Measurements from ENCODE around the gene QKI. TPM values are rescaled to one million over a fixed set of nuclear protein-coding genes. Genes with fewer than 3 reads are reported as not detected.

Gene QKI
- total RNA-seq, 1 donor = 212 TPM

- Histone ChIP-seq H3K4me1 (ENCODE audit: insufficient read depth, low read length) (peaks cover 44% of the 10 kb centered on the region), H3K4me2 (ENCODE audit: insufficient read depth, low read length) (no peak overlapping the region), H4K20me1 (ENCODE audit: insufficient read depth, low read length) (peaks cover 60% of the 10 kb centered on the region), H3K4me3 (ENCODE audit: insufficient read depth, low read length) (no peak overlapping the region), H3K27me3 (ENCODE audit: insufficient read depth, low read length) (no peaks in the 10 kb centered on the region), H3K79me2 (ENCODE audit: insufficient read depth, low read length) (peaks cover 97% of the 10 kb centered on the region), H3K36me3 (ENCODE audit: insufficient read depth, low read length) (no peaks in the 10 kb centered on the region), H3K27ac (ENCODE audit: low read depth, low read length) (no peak overlapping the region), H2AFZ (ENCODE audit: low read length) (no peak overlapping the region), H3K9me3 (ENCODE audit: low read depth, low read length) (no peaks in the 10 kb centered on the region)
- DNase-seq (ENCODE audit: insufficient read length, low spot score, missing footprints) = no peak
- TF ChIP-seq CTCF (IDR thresholded peaks at IDR 0.05; ENCODE audit: extremely low read depth, low read depth, low read length) = no peak
Measured at GRCh38 chr6:163422550-163422949, 8.0 kb downstream of the QKI start.

- H3K4me1 ChIP-seq (ENCODE audit: insufficient read depth, low read length) = peaks cover 46% of the 10 kb centered on the region
- no peaks in the 10 kb centered on the region for H3K27me3 ChIP-seq (ENCODE audit: insufficient read depth, low read length)
- H3K4me3 ChIP-seq (ENCODE audit: insufficient read depth, low read length) = no peak overlapping the region
- H3K4me2 ChIP-seq (ENCODE audit: insufficient read depth, low read length) = peak overlapping the region; percentile 28
- H3K36me3 ChIP-seq (ENCODE audit: insufficient read depth, low read length) = no peaks in the 10 kb centered on the region
- H3K79me2 ChIP-seq (ENCODE audit: insufficient read depth, low read length) = peaks cover 98% of the 10 kb centered on the region
- DNase-seq (ENCODE audit: insufficient read length, low spot score, missing footprints) = no peak
- H2AFZ ChIP-seq (ENCODE audit: low read length) = no peak overlapping the region
- no peak for TF ChIP-seq CTCF (IDR thresholded peaks at IDR 0.05; ENCODE audit: extremely low read depth, low read depth, low read length)
- H3K9me3 ChIP-seq (ENCODE audit: low read depth, low read length) = no peaks in the 10 kb centered on the region
- peaks cover 64% of the 10 kb centered on the region for H4K20me1 ChIP-seq (ENCODE audit: insufficient read depth, low read length)
- peak overlapping the region; percentile 9 for H3K27ac ChIP-seq (ENCODE audit: low read depth, low read length)
Measured at GRCh38 chr6:163423696-163424095, 9.2 kb downstream of the QKI start.

- Histone ChIP-seq H3K4me2 (ENCODE audit: insufficient read depth, low read length) (no peak overlapping the region), H3K4me3 (ENCODE audit: insufficient read depth, low read length) (no peak overlapping the region), H2AFZ (ENCODE audit: low read length) (no peak overlapping the region), H3K27ac (ENCODE audit: low read depth, low read length) (no peak overlapping the region), H4K20me1 (ENCODE audit: insufficient read depth, low read length) (peaks cover 73% of the 10 kb centered on the region), H3K79me2 (ENCODE audit: insufficient read depth, low read length) (peaks cover 97% of the 10 kb centered on the region), H3K36me3 (ENCODE audit: insufficient read depth, low read length) (no peaks in the 10 kb centered on the region), H3K9me3 (ENCODE audit: low read depth, low read length) (no peaks in the 10 kb centered on the region), H3K27me3 (ENCODE audit: insufficient read depth, low read length) (no peaks in the 10 kb centered on the region), H3K4me1 (ENCODE audit: insufficient read depth, low read length) (peaks cover 26% of the 10 kb centered on the region)
- peak; percentile 51 for TF ChIP-seq CTCF (IDR thresholded peaks at IDR 0.05; ENCODE audit: extremely low read depth, low read depth, low read length)
- DNase-seq (ENCODE audit: insufficient read length, low spot score, missing footprints) = no peak
Measured at GRCh38 chr6:163427498-163428254, 13.2 kb downstream of the QKI start.

- Histone ChIP-seq H3K27ac (ENCODE audit: low read depth, low read length) (no peak overlapping the region), H3K4me2 (ENCODE audit: insufficient read depth, low read length) (no peak overlapping the region)
Measured at GRCh38 chr6:163428373-163428772, 13.9 kb downstream of the QKI start.

More at GRCh38 chr6:163428373-163428772, 13.9 kb downstream of the QKI start:
- Histone ChIP-seq H3K9me3 (ENCODE audit: low read depth, low read length) (no peaks in the 10 kb centered on the region), H3K27me3 (ENCODE audit: insufficient read depth, low read length) (no peaks in the 10 kb centered on the region), H3K36me3 (ENCODE audit: insufficient read depth, low read length) (no peaks in the 10 kb centered on the region), H3K4me3 (ENCODE audit: insufficient read depth, low read length) (no peak overlapping the region), H2AFZ (ENCODE audit: low read length) (no peak overlapping the region), H3K4me1 (ENCODE audit: insufficient read depth, low read length) (peaks cover 20% of the 10 kb centered on the region), H4K20me1 (ENCODE audit: insufficient read depth, low read length) (peaks cover 71% of the 10 kb centered on the region), H3K79me2 (ENCODE audit: insufficient read depth, low read length) (peaks cover 97% of the 10 kb centered on the region)
- DNase-seq (ENCODE audit: insufficient read length, low spot score, missing footprints) = no peak
- TF ChIP-seq CTCF (IDR thresholded peaks at IDR 0.05; ENCODE audit: extremely low read depth, low read depth, low read length) = no peak
